ENCODE measurements around the gene PRG3. TPM values are rescaled to one million over a fixed set of nuclear protein-coding genes. Genes with fewer than 3 reads are reported as not detected.

PRG3 gene
- total and polyA plus RNA-seq, 2 of the 4 experiments (the other 2 are of a cell fraction) = not detected

DNA sequence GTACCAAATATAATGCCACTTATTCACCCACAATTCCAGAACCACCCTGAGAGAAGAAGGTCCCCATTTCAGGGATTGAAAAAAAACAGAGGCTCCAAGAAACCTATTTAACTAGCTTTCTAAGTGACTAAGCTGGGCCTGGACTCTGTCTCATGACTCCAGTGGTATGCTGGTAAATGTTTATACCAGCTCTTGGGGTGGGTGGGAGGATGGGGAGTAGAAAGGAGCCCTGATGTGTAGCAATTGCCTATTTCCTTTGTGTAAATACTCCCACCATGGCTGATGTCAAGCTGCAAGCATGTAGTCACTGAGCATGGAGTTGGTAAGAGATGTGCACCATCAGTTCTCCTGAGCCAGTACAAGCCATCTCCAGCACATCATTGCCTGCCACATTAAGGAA, 2.8 kb downstream of the PRG3 start:
- TF ChIP-seq MAFK (IDR thresholded peaks at IDR 0.05; ENCODE audit: low read depth, low read length) = no peak
- TF ChIP-seq SMC3 (IDR thresholded peaks at IDR 0.05; ENCODE audit: low read depth, low read length) = no peak
- TF ChIP-seq POLR2A (IDR thresholded peaks at IDR 0.05; ENCODE audit: low read depth, low read length) = no peak
- TF ChIP-seq MAZ (IDR thresholded peaks at IDR 0.05; ENCODE audit: borderline replicate concordance, low read depth, low read length) = no peak
- no peak for TF ChIP-seq RFX5 (IDR thresholded peaks at IDR 0.05; ENCODE audit: low read depth, low read length)
- no peak for TF ChIP-seq CHD1 (IDR thresholded peaks at IDR 0.05; ENCODE audit: low read depth, low read length)
- TF ChIP-seq, protein P1, sequence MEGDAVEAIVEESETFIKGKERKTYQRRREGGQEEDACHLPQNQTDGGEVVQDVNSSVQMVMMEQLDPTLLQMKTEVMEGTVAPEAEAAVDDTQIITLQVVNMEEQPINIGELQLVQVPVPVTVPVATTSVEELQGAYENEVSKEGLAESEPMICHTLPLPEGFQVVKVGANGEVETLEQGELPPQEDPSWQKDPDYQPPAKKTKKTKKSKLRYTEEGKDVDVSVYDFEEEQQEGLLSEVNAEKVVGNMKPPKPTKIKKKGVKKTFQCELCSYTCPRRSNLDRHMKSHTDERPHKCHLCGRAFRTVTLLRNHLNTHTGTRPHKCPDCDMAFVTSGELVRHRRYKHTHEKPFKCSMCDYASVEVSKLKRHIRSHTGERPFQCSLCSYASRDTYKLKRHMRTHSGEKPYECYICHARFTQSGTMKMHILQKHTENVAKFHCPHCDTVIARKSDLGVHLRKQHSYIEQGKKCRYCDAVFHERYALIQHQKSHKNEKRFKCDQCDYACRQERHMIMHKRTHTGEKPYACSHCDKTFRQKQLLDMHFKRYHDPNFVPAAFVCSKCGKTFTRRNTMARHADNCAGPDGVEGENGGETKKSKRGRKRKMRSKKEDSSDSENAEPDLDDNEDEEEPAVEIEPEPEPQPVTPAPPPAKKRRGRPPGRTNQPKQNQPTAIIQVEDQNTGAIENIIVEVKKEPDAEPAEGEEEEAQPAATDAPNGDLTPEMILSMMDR (conservative IDR thresholded peaks at IDR 0.05; ENCODE audit: low read depth, low read length) = no peak
- TF ChIP-seq BHLHE40 (IDR thresholded peaks at IDR 0.05; ENCODE audit: low read depth, low read length) = no peak
- TF ChIP-seq CEBPB (IDR thresholded peaks at IDR 0.05; ENCODE audit: low read depth, low read length) = no peak
- no peak for TF ChIP-seq RAD21 (IDR thresholded peaks at IDR 0.05; ENCODE audit: low read length)
- TF ChIP-seq, protein P2, sequence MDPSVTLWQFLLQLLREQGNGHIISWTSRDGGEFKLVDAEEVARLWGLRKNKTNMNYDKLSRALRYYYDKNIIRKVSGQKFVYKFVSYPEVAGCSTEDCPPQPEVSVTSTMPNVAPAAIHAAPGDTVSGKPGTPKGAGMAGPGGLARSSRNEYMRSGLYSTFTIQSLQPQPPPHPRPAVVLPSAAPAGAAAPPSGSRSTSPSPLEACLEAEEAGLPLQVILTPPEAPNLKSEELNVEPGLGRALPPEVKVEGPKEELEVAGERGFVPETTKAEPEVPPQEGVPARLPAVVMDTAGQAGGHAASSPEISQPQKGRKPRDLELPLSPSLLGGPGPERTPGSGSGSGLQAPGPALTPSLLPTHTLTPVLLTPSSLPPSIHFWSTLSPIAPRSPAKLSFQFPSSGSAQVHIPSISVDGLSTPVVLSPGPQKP (IDR thresholded peaks at IDR 0.05; ENCODE audit: borderline replicate concordance, low read depth, low read length) = no peak
- TF ChIP-seq NFE2L2 (IDR thresholded peaks at IDR 0.05; ENCODE audit: low read depth, low read length) = no peak
- TF ChIP-seq RCOR1 (IDR thresholded peaks at IDR 0.05; ENCODE audit: insufficient replicate concordance, low read length) = no peak
- TF ChIP-seq FOS (IDR thresholded peaks at IDR 0.05; ENCODE audit: low read depth, low read length) = no peak
- TF ChIP-seq MXI1 (IDR thresholded peaks at IDR 0.05; ENCODE audit: borderline replicate concordance, low read depth, low read length) = no peak
- TF ChIP-seq, protein P3, sequence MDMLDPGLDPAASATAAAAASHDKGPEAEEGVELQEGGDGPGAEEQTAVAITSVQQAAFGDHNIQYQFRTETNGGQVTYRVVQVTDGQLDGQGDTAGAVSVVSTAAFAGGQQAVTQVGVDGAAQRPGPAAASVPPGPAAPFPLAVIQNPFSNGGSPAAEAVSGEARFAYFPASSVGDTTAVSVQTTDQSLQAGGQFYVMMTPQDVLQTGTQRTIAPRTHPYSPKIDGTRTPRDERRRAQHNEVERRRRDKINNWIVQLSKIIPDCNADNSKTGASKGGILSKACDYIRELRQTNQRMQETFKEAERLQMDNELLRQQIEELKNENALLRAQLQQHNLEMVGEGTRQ (IDR thresholded peaks at IDR 0.05; ENCODE audit: low read depth, low read length) = no peak
- Histone ChIP-seq H4K91ac (ENCODE audit: insufficient read depth, low read depth, low read length) (no peak overlapping the region), H3K27me3 (ENCODE audit: control insufficient read depth, insufficient read depth, low read length) (peaks cover 6% of the 10 kb centered on the region; the same call in 1 of the 2 replicates), H4K5ac (ENCODE audit: low read depth, low read length) (no peak overlapping the region), H2BK15ac (ENCODE audit: low read depth, low read length) (no peak overlapping the region), H3K9me1 (ENCODE audit: insufficient read depth, low read length) (no peaks in the 10 kb centered on the region), H3K4me3 (ENCODE audit: insufficient read depth, low read depth, low read length) (no peak overlapping the region), H3K9ac (ENCODE audit: low read depth, low read length) (no peak overlapping the region), H2BK20ac (ENCODE audit: low read depth, low read length) (no peak overlapping the region), H2BK120ac (ENCODE audit: low read depth, low read length) (no peak overlapping the region), H2AFZ (replicated peaks; ENCODE audit: low read length, poor library complexity) (no peak overlapping the region), H3K4me1 (ENCODE audit: control insufficient read depth, insufficient read depth, low read length) (no peaks in the 10 kb centered on the region), H3K4me2 (ENCODE audit: low read depth, low read length) (no peak overlapping the region), H2AK9ac (replicated peaks; ENCODE audit: low read depth, low read length, poor library complexity) (no peak overlapping the region), H3K14ac (replicated peaks; ENCODE audit: low read depth, low read length) (no peak overlapping the region), H2AK5ac (ENCODE audit: low read depth, low read length) (no peak overlapping the region), H3K18ac (ENCODE audit: low read depth, low read length) (no peak overlapping the region), H3K56ac (ENCODE audit: extremely low read depth, insufficient read depth, low read length) (no peak overlapping the region), H4K20me1 (ENCODE audit: insufficient read depth, low read length) (0 out of 2 replicates have a peak, but pooled peaks cover 6% of the 10 kb centered on the region), H3K23ac (ENCODE audit: low read depth, low read length) (no peak overlapping the region), H3K36me3 (ENCODE audit: control insufficient read depth, insufficient read depth, low read length) (no peaks in the 10 kb centered on the region), H3K79me1 (ENCODE audit: low read depth in 1 of 2, low read length in 2 of 2) (no peaks in the 10 kb centered on the region), H4K8ac (ENCODE audit: low read depth in 2 of 2, low read length in 2 of 2) (no peak overlapping the region), H2BK5ac (ENCODE audit: low read depth, low read length, poor library complexity, severe bottlenecking) (no peak overlapping the region), H3K9me3 (ENCODE audit: control insufficient read depth, insufficient read depth, low read length) (no peaks in the 10 kb centered on the region), H3K4ac (ENCODE audit: low read depth, low read length) (no peak overlapping the region), H3K27ac (ENCODE audit: insufficient read depth, low read length) (no peak overlapping the region)
- CTCF ChIA-PET = no interaction called here
- intact Hi-C loops (cut with micrococcal nuclease) = no loop called here
- DNase-seq (peak; percentile 43), ATAC-seq (ENCODE audit: low read depth) (peak; percentile 64; the same call in 1 of the 2 replicates)
- BruUV-seq (replicated peaks) = no TSS peak
- dilution Hi-C loops (cut with HindIII; ENCODE audit: low sequenced_read_pairs, unreplicated experiment) = no loop called here
- in situ Hi-C loops (cut with MboI; ENCODE audit: low sequenced_read_pairs) = no loop called here
- POLR2A ChIA-PET (ENCODE audit: unreplicated experiment) = no interaction called here

All from IMR-90 (cell line).